Hepatocyte (in vitro differentiated cells): ENCODE measurements around the gene ZNF92. TPM values are rescaled to one million over a fixed set of nuclear protein-coding genes. Genes with fewer than 3 reads are reported as not detected.

Experiments
- DNase-seq: peaks from one replicate; pipeline ENCODE4 v3.0.0-alpha.2; 2016; ENCODE audit warnings: low spot score
- H2AFZ ChIP-seq: fragments of 200-600 bp; sonication (generic); 2 replicates; pipeline ENCODE4 v1.6.0; 2016; ENCODE audit warnings: antibody characterized with exemption, mild to moderate bottlenecking
- H3K27ac ChIP-seq: fragments of 200-600 bp; sonication (generic); 2 replicates; pipeline ENCODE4 v1.5.1; 2016; ENCODE audit warnings: mild to moderate bottlenecking
- H3K27me3 ChIP-seq: fragments of 200-600 bp; sonication (generic); 2 replicates; pipeline ENCODE4 v1.6.1; 2016
- H3K36me3 ChIP-seq: fragments of 200-600 bp; sonication (generic); replicated peaks from 2 replicates; pipeline ENCODE4 v1.5.1; 2016; ENCODE audit warnings: low read depth; ENCODE audit not compliant: insufficient read depth
- H3K4me1 ChIP-seq: fragments of 200-600 bp; sonication (generic); 2 replicates; pipeline ENCODE4 v1.5.1; 2016; ENCODE audit warnings: mild to moderate bottlenecking, moderate library complexity; ENCODE audit not compliant: insufficient read depth
- H3K4me2 ChIP-seq: fragments of 200-600 bp; sonication (generic); 2 replicates; pipeline ENCODE4 v1.6.0; 2016
- H3K4me3 ChIP-seq: fragments of 200-600 bp; sonication (generic); 2 replicates; pipeline ENCODE4 v1.5.1; 2016; ENCODE audit warnings: mild to moderate bottlenecking
- H3K79me2 ChIP-seq: fragments of 200-600 bp; sonication (generic); 2 replicates; pipeline ENCODE4 v1.6.0; 2017; ENCODE audit warnings: mild to moderate bottlenecking
- H3K9me2 ChIP-seq: fragments of 200-600 bp; sonication (generic); replicated peaks from 2 replicates; pipeline ENCODE4 v1.6.0; 2017; ENCODE audit warnings: mild to moderate bottlenecking; ENCODE audit not compliant: insufficient read depth
- H3K9me3 ChIP-seq: fragments of 200-600 bp; sonication (generic); 2 replicates; pipeline ENCODE4 v1.5.1; 2016; ENCODE audit warnings: low read depth, mild to moderate bottlenecking
- H4K20me1 ChIP-seq: fragments of 200-600 bp; sonication (generic); 2 replicates; pipeline ENCODE4 v1.6.0; 2016; ENCODE audit warnings: mild to moderate bottlenecking; ENCODE audit not compliant: insufficient read depth, poor library complexity, severe bottlenecking
- EZH2 ChIP-seq: fragments of 200-600 bp; sonication (generic); IDR thresholded peaks from 2 replicates; pipeline ENCODE4 v1.6.1; 2016; ENCODE audit warnings: antibody characterized with exemption, mild to moderate bottlenecking, borderline replicate concordance
- EZH2phosphoT487 ChIP-seq: fragments of 200-600 bp; sonication (generic); IDR thresholded peaks from one replicate; pipeline ENCODE4 v1.6.1; 2018; ENCODE audit warnings: antibody characterized with exemption, mild to moderate bottlenecking, low read depth, moderate library complexity; ENCODE audit not compliant: unreplicated experiment, severe bottlenecking
- WGBS: methylation state at CpG from one replicate; pipeline ENCODE4 v1.1.6; 2016; ENCODE audit warnings: low lambda C conversion rate; ENCODE audit errors: missing lambda C conversion rate; 5-methylcytosine and 5-hydroxymethylcytosine counted together
- polyA plus RNA-seq: library from polyadenylated mRNA; unstranded; fragments of >200 nt; fragmentation: Nextera tagmentation; extraction: Ambion mirVana; gene quantifications from 2 replicates; pipeline ENCODE4 v1.2.1, GENCODE V29; 2016
- total RNA-seq: library from RNA; depleted of rRNA; stranded (reverse); fragments of >200 nt; gene quantifications from 2 replicates; pipeline ENCODE4 v1.2.3, GENCODE V29; 2014
- TF ChIP-seq, protein P1 (sequence below): fragments of 200-600 bp; sonication (generic); IDR thresholded peaks from 2 replicates; pipeline ENCODE4 v1.5.1; 2016; ENCODE audit warnings: antibody characterized with exemption, mild to moderate bottlenecking; ENCODE audit not compliant: poor library complexity

The ZNF92 gene
- total and polyA plus RNA-seq, 2 experiments from 2014 or later = 3.0 to 11.3 TPM

DNA sequence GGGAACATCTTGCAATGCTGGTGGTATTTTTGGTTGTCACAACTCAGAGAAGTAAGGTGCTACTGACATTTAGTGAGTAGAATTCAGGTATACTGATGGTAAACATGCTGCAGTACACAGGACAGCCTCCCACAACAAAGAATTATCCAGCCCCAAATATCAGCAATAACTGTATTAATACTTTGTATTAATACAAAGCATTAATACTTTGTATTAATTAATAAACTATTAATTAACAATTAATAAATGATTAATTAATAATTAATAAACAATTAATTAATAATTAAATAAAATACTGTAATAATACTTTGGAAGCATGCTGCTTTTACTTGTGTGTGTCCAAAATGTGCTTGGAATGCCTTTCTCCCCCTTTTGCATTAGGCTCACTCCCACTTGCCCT is 62.5 kb downstream of the ZNF92 start:
- H3K4me3 ChIP-seq = no peak overlapping the region
- no peak overlapping the region for H3K4me2 ChIP-seq
- H3K9me2 ChIP-seq = no peaks in the 10 kb centered on the region
- DNase-seq = no peak
- H3K27me3 ChIP-seq = no peaks in the 10 kb centered on the region
- H3K4me1 ChIP-seq = no peaks in the 10 kb centered on the region
- H3K27ac ChIP-seq = no peak overlapping the region
- H4K20me1 ChIP-seq = no peaks in the 10 kb centered on the region
- no peaks in the 10 kb centered on the region for H3K79me2 ChIP-seq
- TF ChIP-seq, protein P1, sequence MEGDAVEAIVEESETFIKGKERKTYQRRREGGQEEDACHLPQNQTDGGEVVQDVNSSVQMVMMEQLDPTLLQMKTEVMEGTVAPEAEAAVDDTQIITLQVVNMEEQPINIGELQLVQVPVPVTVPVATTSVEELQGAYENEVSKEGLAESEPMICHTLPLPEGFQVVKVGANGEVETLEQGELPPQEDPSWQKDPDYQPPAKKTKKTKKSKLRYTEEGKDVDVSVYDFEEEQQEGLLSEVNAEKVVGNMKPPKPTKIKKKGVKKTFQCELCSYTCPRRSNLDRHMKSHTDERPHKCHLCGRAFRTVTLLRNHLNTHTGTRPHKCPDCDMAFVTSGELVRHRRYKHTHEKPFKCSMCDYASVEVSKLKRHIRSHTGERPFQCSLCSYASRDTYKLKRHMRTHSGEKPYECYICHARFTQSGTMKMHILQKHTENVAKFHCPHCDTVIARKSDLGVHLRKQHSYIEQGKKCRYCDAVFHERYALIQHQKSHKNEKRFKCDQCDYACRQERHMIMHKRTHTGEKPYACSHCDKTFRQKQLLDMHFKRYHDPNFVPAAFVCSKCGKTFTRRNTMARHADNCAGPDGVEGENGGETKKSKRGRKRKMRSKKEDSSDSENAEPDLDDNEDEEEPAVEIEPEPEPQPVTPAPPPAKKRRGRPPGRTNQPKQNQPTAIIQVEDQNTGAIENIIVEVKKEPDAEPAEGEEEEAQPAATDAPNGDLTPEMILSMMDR = no peak
- TF ChIP-seq EZH2 (no peak), EZH2phosphoT487 (no peak)
- no peaks in the 10 kb centered on the region for H3K36me3 ChIP-seq
- no peaks in the 10 kb centered on the region for H3K9me3 ChIP-seq
- H2AFZ ChIP-seq = no peak overlapping the region

DNA sequence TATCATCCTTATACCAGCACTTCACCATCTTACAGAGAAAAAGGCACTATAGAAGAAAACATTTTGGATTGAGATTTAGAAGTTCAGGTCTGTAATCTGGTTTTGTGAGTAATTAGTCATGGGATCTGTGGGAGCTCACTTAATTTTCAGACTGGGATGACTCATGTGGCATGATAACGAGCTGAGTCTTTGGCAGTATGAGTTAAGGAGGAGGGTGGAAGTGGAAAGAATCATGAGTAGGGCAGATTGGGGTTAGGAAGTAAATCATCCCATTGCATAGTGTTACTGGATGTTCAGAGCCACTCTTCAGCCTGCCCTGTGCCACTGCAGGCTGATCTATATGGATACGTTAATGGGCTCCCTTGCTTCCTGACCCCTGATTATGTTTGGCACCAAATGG is 64.9 kb downstream of the ZNF92 start:
- Histone ChIP-seq H3K27me3 (no peaks in the 10 kb centered on the region), H3K4me2 (no peak overlapping the region), H3K4me3 (no peak overlapping the region), H3K36me3 (no peaks in the 10 kb centered on the region), H2AFZ (no peak overlapping the region), H3K4me1 (no peaks in the 10 kb centered on the region), H4K20me1 (no peaks in the 10 kb centered on the region), H3K79me2 (no peaks in the 10 kb centered on the region), H3K9me2 (no peaks in the 10 kb centered on the region), H3K27ac (no peak overlapping the region), H3K9me3 (no peaks in the 10 kb centered on the region)
- WGBS = 65% methylated on average over 2 of the region's 2 CpGs
- peak; percentile 5 for DNase-seq
- no peak for TF ChIP-seq EZH2phosphoT487
- TF ChIP-seq EZH2 = no peak
- TF ChIP-seq, protein P1 = no peak

DNA sequence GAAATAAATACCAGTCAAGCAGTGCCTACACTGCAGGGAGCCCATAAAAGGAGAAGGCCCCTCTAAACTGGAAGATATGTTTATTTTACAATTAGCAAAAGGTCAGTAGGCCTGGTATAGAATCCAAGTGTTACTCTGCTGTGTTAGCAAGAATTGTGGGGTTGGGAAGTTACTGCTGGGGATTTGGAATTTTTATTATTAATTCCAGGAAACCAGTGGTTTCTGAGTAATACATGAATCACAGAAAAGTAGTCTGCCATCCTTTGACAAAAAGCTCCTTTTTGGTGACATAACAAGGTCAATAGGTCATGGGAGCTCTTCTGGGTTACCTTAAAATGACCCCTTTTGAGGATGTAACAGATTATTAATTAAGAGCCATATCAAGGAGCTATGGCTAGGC is 67.4 kb downstream of the ZNF92 start:
- Histone ChIP-seq H3K4me2 (no peak overlapping the region), H3K9me3 (no peaks in the 10 kb centered on the region)

More for the DNA sequence above, 67.4 kb downstream of the ZNF92 start:
- H3K36me3 ChIP-seq = no peaks in the 10 kb centered on the region
- H3K27ac ChIP-seq = no peak overlapping the region
- H2AFZ ChIP-seq = no peak overlapping the region
- no peaks in the 10 kb centered on the region for H3K27me3 ChIP-seq
- no peak for TF ChIP-seq EZH2phosphoT487
- TF ChIP-seq EZH2 = no peak
- TF ChIP-seq, protein P1 = no peak
- H4K20me1 ChIP-seq = no peaks in the 10 kb centered on the region
- no peak for DNase-seq
- H3K4me1 ChIP-seq = no peaks in the 10 kb centered on the region
- H3K9me2 ChIP-seq = no peaks in the 10 kb centered on the region
- H3K79me2 ChIP-seq = no peaks in the 10 kb centered on the region
- no peak overlapping the region for H3K4me3 ChIP-seq
